Right atrium auricular region (tissue), 2 donors: ENCODE measurements around the gene C1orf52. TPM values are rescaled to one million over a fixed set of nuclear protein-coding genes. Genes with fewer than 3 reads are reported as not detected.
"Not testable (repeated sequence)": the region's sequence is repeated elsewhere in the genome, so short reads cannot be mapped to it uniquely, and the experiment has no call there.

Experiments used
- DNase-seq: peaks from one replicate; pipeline ENCODE4 v3.0.0-alpha.2; 2019; ENCODE audit warnings: low spot score
- H3K27ac ChIP-seq, 2 donors: fragments of 200-600 bp; sonication (generic); 1 replicate in 1 of 2; 2 replicates in 1 of 2; pipeline ENCODE4 v1.5.1; 2016 to 2019
- H3K27me3 ChIP-seq, 2 donors: fragments of 200-600 bp; sonication (generic); one replicate each; pipeline versions ENCODE4 v1.5.1 to v1.6.0; 2017 to 2019
- H3K36me3 ChIP-seq: fragments of 200-600 bp; sonication (generic); one replicate; pipeline ENCODE4 v1.5.1; 2016
- H3K4me1 ChIP-seq, 2 donors: fragments of 200-600 bp; sonication (generic); one replicate each; pipeline versions ENCODE4 v1.5.1 to v1.6.0; 2017 to 2019
- H3K4me3 ChIP-seq, 2 donors: fragments of 200-600 bp; sonication (generic); 1 replicate in 1 of 2; 2 replicates in 1 of 2; pipeline ENCODE4 v1.5.1; 2017 to 2019; ENCODE audit warnings: mild to moderate bottlenecking in 1 of 2, moderate library complexity in 1 of 2
- H3K9me3 ChIP-seq, 2 donors: fragments of 200-600 bp; sonication (generic); one replicate each; pipeline ENCODE4 v1.5.1; 2019
- total RNA-seq, 2 donors: library from RNA; depleted of rRNA; stranded (reverse); fragments of >200 nt; gene quantifications; one replicate each; pipeline ENCODE4 v1.1.0, GENCODE V29; 2016
- TF ChIP-seq, protein P1 (sequence below), 2 donors: fragments of 200-600 bp; sonication (generic); IDR thresholded peaks; one replicate each; pipeline ENCODE4 v1.5.1; 2019; ENCODE audit warnings: antibody characterized with exemption in 2 of 2

Gene C1orf52
- total RNA-seq, 2 donors from 2014 or later: 7.5 to 8.6 TPM

DNA sequence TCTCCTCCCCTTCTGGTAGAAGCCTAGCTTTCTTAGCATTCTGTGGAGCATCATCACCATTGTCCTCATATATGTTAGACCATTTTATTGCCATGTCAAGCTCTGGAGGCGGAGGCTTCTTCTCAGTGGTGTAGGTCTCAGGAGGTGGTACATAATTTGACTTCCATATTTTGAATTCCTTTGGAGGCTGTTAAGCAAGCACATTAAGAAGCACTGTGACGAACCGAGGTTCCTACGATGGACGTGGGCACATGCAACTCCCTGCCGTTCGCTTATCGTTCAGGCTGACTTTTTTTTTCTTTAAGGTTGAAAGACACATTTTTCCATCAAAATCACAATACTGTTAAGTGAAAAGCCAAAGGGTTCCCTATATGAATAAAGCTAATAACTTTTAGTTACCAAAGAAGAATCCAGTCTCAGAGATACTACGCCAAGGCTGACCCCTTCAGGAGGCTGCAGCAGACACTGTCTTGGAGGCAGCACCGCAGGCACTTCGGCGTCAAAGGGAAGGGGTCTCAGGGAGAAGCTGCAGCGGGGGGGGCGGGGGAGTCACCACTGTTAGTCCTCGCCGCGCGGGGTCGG lies 835 bp downstream of the C1orf52 start:
- TF ChIP-seq, protein P1, sequence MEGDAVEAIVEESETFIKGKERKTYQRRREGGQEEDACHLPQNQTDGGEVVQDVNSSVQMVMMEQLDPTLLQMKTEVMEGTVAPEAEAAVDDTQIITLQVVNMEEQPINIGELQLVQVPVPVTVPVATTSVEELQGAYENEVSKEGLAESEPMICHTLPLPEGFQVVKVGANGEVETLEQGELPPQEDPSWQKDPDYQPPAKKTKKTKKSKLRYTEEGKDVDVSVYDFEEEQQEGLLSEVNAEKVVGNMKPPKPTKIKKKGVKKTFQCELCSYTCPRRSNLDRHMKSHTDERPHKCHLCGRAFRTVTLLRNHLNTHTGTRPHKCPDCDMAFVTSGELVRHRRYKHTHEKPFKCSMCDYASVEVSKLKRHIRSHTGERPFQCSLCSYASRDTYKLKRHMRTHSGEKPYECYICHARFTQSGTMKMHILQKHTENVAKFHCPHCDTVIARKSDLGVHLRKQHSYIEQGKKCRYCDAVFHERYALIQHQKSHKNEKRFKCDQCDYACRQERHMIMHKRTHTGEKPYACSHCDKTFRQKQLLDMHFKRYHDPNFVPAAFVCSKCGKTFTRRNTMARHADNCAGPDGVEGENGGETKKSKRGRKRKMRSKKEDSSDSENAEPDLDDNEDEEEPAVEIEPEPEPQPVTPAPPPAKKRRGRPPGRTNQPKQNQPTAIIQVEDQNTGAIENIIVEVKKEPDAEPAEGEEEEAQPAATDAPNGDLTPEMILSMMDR (IDR thresholded peaks at IDR 0.05): no peak
- H3K4me3 ChIP-seq: peak overlapping the region; percentile 86 to 87
- H3K27ac ChIP-seq: peak overlapping the region; percentile 83 to 85
- H3K4me1 ChIP-seq: peaks cover 0 to 27% of the 10 kb centered on the region in 2 donors
- peaks cover 11% of the 10 kb centered on the region for H3K36me3 ChIP-seq
- no peaks in the 10 kb centered on the region for H3K9me3 ChIP-seq
- no peak for DNase-seq
- no peaks in the 10 kb centered on the region for H3K27me3 ChIP-seq

DNA sequence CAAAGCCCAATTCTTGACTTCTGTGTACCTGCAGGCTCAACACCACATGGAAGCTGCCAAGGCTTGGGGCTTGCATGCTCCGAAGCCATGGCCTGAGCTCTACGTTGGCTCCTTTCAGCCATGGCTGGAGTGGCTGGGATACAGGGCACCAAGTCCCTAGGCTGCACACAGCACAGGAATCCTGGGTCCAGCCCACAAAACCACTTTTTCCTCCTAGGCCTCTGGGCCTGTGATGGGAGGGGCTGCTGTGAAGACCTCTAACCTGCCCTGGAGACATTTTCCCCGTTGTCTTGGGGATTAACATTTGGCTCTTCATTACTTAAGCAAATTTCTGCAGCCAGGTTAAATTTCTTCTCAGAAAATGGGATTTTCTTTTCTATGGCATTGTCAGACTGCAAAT lies 10.4 kb downstream of the C1orf52 start:
- not testable (repeated sequence) for H3K4me3 ChIP-seq, H3K4me1 ChIP-seq, DNase-seq, H3K36me3 ChIP-seq, H3K9me3 ChIP-seq, H3K27ac ChIP-seq, H3K27me3 ChIP-seq

DNA sequence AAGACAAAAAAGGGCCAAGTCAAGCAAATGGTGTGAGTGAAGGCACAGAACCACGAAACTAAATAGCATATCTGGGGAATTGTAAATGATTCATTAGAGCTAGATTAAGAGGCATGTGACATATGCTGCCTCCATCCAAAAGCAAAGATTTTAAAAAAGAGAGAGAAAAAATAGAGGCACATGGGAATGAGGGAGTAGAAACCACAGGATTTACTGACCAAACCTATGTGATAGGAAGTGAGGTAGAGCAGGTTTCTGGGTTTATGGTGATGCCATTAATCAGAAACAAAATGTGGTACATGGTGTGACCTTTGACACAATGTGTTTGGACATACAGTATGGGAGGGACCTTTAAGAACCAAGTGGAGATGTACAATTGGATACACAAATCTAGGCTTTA lies 13.6 kb downstream of the C1orf52 start:
- H3K27ac ChIP-seq: no peak overlapping the region
- TF ChIP-seq, protein P1 (IDR thresholded peaks at IDR 0.05): no peak
- DNase-seq: no peak

DNA sequence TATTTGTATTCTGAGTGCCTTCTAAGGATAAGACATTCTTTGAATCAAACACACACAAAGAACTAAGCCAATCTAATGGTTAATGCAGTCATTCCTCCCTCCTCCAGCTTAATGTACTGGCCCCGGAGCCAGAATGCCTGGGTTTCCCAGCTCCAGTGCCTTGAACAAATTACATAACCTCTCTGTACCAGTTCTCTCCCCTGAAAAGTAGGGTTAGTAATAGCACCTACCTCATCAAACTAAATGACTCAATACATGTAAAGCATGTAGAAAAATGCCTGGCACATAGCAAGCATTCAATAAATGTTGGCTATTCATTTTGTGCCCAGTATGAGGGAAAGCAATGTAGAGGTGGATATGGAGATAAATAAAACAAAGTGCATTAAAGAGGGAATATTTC lies 14.0 kb downstream of the C1orf52 start:
- no peaks in the 10 kb centered on the region for H3K9me3 ChIP-seq
- H3K27ac ChIP-seq: no peak overlapping the region
- H3K36me3 ChIP-seq: no peaks in the 10 kb centered on the region
- TF ChIP-seq, protein P1 (IDR thresholded peaks at IDR 0.05): no peak
- H3K27me3 ChIP-seq: no peaks in the 10 kb centered on the region
- no peak overlapping the region for H3K4me3 ChIP-seq
- H3K4me1 ChIP-seq: no peaks in the 10 kb centered on the region
- DNase-seq: no peak

More for the DNA sequence above, 13.6 kb downstream of the C1orf52 start:
- Histone ChIP-seq H3K4me1 (no peaks in the 10 kb centered on the region), H3K36me3 (peaks cover 4% of the 10 kb centered on the region), H3K27me3 (no peaks in the 10 kb centered on the region), H3K4me3 (no peak overlapping the region), H3K9me3 (no peaks in the 10 kb centered on the region)

DNA sequence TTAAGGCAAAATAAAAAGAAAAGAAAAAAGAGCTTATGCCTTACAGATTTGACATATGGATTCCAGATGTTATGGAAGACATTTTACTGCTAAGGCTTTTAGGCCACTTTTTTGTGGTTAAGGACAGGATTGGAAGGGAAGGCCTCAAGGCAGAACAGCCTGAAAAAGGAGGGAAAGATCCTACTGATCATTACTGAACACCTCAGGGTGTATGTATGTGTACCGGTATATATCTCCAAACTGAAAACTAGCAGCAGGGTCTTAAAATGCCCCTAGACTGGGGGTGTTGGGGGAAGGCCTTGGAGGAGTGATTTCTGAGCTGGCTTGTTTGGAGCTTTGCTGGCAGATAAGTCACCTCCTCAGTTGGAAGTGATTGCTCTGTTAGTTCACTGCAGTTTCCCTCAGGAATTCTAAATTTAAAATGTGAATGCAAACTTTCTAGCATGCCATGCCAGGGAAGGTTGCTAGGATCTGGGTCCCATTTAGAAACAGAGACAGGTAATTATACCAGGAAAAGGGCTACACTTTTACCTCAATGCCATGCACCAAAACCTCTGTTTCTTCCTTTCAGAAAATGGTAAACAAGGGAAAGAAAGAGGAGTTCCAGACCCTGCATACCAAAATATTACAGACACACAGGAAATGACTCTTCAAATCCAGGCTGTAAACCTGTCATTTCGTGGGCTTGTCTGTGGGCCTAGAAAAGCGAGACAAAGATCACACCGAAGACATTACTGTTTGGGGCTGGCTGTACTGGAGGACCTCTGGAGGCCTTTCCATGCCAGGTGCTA lies 15.0 kb downstream of the C1orf52 start:
- TF ChIP-seq, protein P1 (IDR thresholded peaks at IDR 0.05): no peak
- Histone ChIP-seq H3K27me3 (no peaks in the 10 kb centered on the region), H3K4me1 (no peaks in the 10 kb centered on the region), H3K27ac (no peak overlapping the region), H3K9me3 (no peaks in the 10 kb centered on the region), H3K36me3 (no peaks in the 10 kb centered on the region), H3K4me3 (no peak overlapping the region)
- no peak for DNase-seq

DNA sequence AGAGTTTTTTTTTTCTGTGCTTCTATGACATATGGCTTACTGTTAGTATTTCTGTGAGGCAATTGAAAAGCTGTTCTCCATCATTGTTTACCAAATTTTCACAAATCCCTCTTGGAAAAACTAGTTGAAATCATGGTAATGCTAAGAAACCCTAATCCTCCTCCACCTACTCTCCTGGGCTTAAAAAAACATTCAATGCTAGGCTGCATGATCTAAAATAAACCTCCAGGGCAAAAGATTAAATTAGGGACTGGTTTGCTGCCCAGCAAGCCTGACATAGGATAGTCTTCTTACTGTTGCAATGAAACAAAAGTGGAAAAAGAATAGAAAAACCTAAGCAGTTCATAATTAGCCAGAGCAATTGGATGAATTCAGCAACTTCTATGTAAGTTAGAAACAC lies 16.1 kb downstream of the C1orf52 start:
- no peak overlapping the region for H3K27ac ChIP-seq
- no peak for DNase-seq
- H3K27me3 ChIP-seq: no peaks in the 10 kb centered on the region
- H3K9me3 ChIP-seq: no peaks in the 10 kb centered on the region
- TF ChIP-seq, protein P1 (IDR thresholded peaks at IDR 0.05): no peak
- H3K4me1 ChIP-seq: no peaks in the 10 kb centered on the region
- no peak overlapping the region for H3K4me3 ChIP-seq
- no peaks in the 10 kb centered on the region for H3K36me3 ChIP-seq
